SK-N-SH (cell line): ENCODE results near the gene MRPL55. TPM values are rescaled to one million over a fixed set of nuclear protein-coding genes. Genes with fewer than 3 reads are reported as not detected.

Experiments
- CTCF ChIA-PET: fragments of 300-600, 350-600 bp; formaldehyde crosslinking; extraction: SDS; loops from one replicate; lab custom pipeline; 2021; lab: Yijun Ruan, JAX
- POLR2A ChIA-PET: fragments of 350-600 bp; sonication (Branson Sonifier 250); formaldehyde crosslinking; extraction: SDS; loops from one replicate; lab custom pipeline; 2020; ENCODE audit warnings: antibody characterized with exemption, inconsistent platforms; lab: Yijun Ruan, JAX
- DNase-seq: peaks from one replicate; pipeline ENCODE4 v3.0.0; 2012
- H2AFZ ChIP-seq: fragments of 200-600 bp; sonication (generic); 2 replicates; pipeline ENCODE4 v1.8.1; 2016; ENCODE audit warnings: antibody characterized with exemption, mild to moderate bottlenecking, low read depth
- H3F3A ChIP-seq: fragments of 200-600 bp; sonication (generic); replicated peaks from 2 replicates; pipeline ENCODE3; 2016; ENCODE audit warnings: antibody characterized with exemption, mild to moderate bottlenecking; ENCODE audit not compliant: insufficient read depth
- H3K27ac ChIP-seq, 2 experiments: fragments of 200-500 bp in 1 of 2; fragments of 200-600 bp in 1 of 2; sonication (Bioruptor generic) in 1 of 2; sonication (generic), shearing (Covaris generic) in 1 of 2; 2 replicates each; pipeline versions ENCODE4 v1.5.1 to v1.6.1; 2014 to 2016; ENCODE audit warnings: low read depth in 2 of 2, inconsistent platforms in 1 of 2, low read length in 1 of 2, mild to moderate bottlenecking in 1 of 2, mixed read lengths in 1 of 2
- H3K27me3 ChIP-seq: fragments of 200-600 bp; sonication (generic), shearing (Covaris generic); 2 replicates; pipeline ENCODE4 v1.6.1; 2016; ENCODE audit warnings: mixed run types; ENCODE audit not compliant: insufficient read depth
- H3K36me3 ChIP-seq, 2 experiments: fragments of 200-500 bp in 1 of 2; fragments of 200-600 bp in 1 of 2; sonication (Bioruptor generic) in 1 of 2; sonication (generic) in 1 of 2; replicated peaks in 1 of 2; 2 replicates each; pipeline versions ENCODE3 to v1.5.1; 2014 to 2016; ENCODE audit warnings: low read length in 1 of 2, mild to moderate bottlenecking in 1 of 2; ENCODE audit not compliant: insufficient read depth in 2 of 2, control insufficient read depth in 1 of 2
- H3K4me1 ChIP-seq, 2 experiments: fragments of 200-500 bp in 1 of 2; fragments of 200-600 bp in 1 of 2; sonication (Bioruptor generic) in 1 of 2; sonication (generic), shearing (Covaris generic) in 1 of 2; 2 replicates each; pipeline versions ENCODE4 v1.5.1 to v1.6.1; 2014 to 2016; ENCODE audit warnings: low read depth in 1 of 2, low read length in 1 of 2, mixed run types in 1 of 2; ENCODE audit not compliant: insufficient read depth in 2 of 2, control insufficient read depth in 1 of 2
- H3K4me2 ChIP-seq: fragments of 200-600 bp; sonication (generic), shearing (Covaris generic); 2 replicates; pipeline ENCODE4 v1.6.1; 2017; ENCODE audit warnings: mixed run types
- H3K4me3 ChIP-seq, 2 experiments: fragments of 200-500 bp in 1 of 2; fragments of 200-600 bp in 1 of 2; sonication (Bioruptor generic) in 1 of 2; sonication (generic), shearing (Covaris generic) in 1 of 2; 2 replicates each; pipeline versions ENCODE4 v1.5.1 to v1.8.1; 2014 to 2016; ENCODE audit warnings: low read depth in 2 of 2, inconsistent platforms in 1 of 2, low read length in 1 of 2, mild to moderate bottlenecking in 1 of 2, mixed read lengths in 1 of 2, moderate library complexity in 1 of 2
- H3K79me2 ChIP-seq: fragments of 200-600 bp; sonication (generic); 2 replicates; pipeline ENCODE4 v1.8.1; 2017; ENCODE audit warnings: mild to moderate bottlenecking; ENCODE audit not compliant: insufficient read depth
- H3K9ac ChIP-seq: fragments of 200-600 bp; sonication (generic); 2 replicates; pipeline ENCODE4 v1.6.1; 2017; ENCODE audit warnings: mixed run types
- H3K9me2 ChIP-seq: fragments of 200-600 bp; sonication (generic); 2 replicates; pipeline ENCODE4 v1.6.1; 2017; ENCODE audit warnings: mixed run types
- H3K9me3 ChIP-seq: fragments of 200-600 bp; sonication (generic); 2 replicates; pipeline ENCODE4 v1.6.1; 2017; ENCODE audit warnings: mixed run types, mild to moderate bottlenecking, moderate library complexity
- H4K20me1 ChIP-seq: fragments of 200-600 bp; sonication (generic); 2 replicates; pipeline ENCODE4 v1.6.1; 2017; ENCODE audit warnings: mild to moderate bottlenecking, mixed run types; ENCODE audit not compliant: insufficient read depth
- CHD2 ChIP-seq: fragments of 150-350 bp; IDR thresholded peaks from 2 replicates; pipeline ENCODE4 v1.6.1; 2018; ENCODE audit warnings: low read length; ENCODE audit not compliant: partially characterized antibody
- FOSL2 ChIP-seq: IDR thresholded peaks from 2 replicates; pipeline ENCODE4 v1.4.0; 2012; ENCODE audit warnings: low read depth, mild to moderate bottlenecking, moderate library complexity, borderline replicate concordance
- FOXJ3 ChIP-seq: sonication (generic); formaldehyde crosslinking; IDR thresholded peaks from 2 replicates; pipeline ENCODE4 v1.5.1; 2020; ENCODE audit warnings: mild to moderate bottlenecking, missing genetic modification reagents
- GABPA ChIP-seq: IDR thresholded peaks from 2 replicates; pipeline ENCODE4 v1.4.0; 2012; ENCODE audit warnings: low read depth, mild to moderate bottlenecking
- GATA2 ChIP-seq: sonication (generic); formaldehyde crosslinking; IDR thresholded peaks from 2 replicates; pipeline ENCODE4 v1.5.0; 2020; ENCODE audit warnings: mild to moderate bottlenecking, missing genetic modification reagents
- JUND ChIP-seq: IDR thresholded peaks from 2 replicates; pipeline ENCODE4 v1.4.0; 2012
- MEF2A ChIP-seq: IDR thresholded peaks from 2 replicates; pipeline ENCODE4 v1.4.0; 2012; ENCODE audit warnings: low read depth, borderline replicate concordance
- MXI1 ChIP-seq: IDR thresholded peaks from 2 replicates; pipeline ENCODE4 v1.6.1; 2012; ENCODE audit warnings: mild to moderate bottlenecking, low read depth, low read length, improper control_type of control experiment
- PBX3 ChIP-seq: IDR thresholded peaks from 2 replicates; pipeline ENCODE4; 2012
- POLR2AphosphoS5 ChIP-seq: IDR thresholded peaks from 2 replicates; pipeline ENCODE4 v1.6.1; 2012; ENCODE audit warnings: low read depth, low read length
- RAD21 ChIP-seq: IDR thresholded peaks from 2 replicates; pipeline ENCODE4 v1.6.1; 2012; ENCODE audit warnings: mild to moderate bottlenecking, low read length
- RCOR1 ChIP-seq: fragments of 150-350 bp; IDR thresholded peaks from 2 replicates; pipeline ENCODE4 v1.6.1; 2017; ENCODE audit warnings: antibody characterized with exemption, low read length
- REST ChIP-seq: IDR thresholded peaks from 2 replicates; pipeline ENCODE4 v1.6.1; 2012; ENCODE audit warnings: mild to moderate bottlenecking, low read depth, low read length, moderate library complexity
- RFX5 ChIP-seq: IDR thresholded peaks from 2 replicates; pipeline ENCODE4 v1.6.1; 2012; ENCODE audit warnings: mild to moderate bottlenecking, improper control_type of control experiment, low read length
- RXRA ChIP-seq: IDR thresholded peaks from 2 replicates; pipeline ENCODE4 v1.4.0; 2012; ENCODE audit warnings: low read depth, mild to moderate bottlenecking, borderline replicate concordance
- SIN3A ChIP-seq: IDR thresholded peaks from 2 replicates; pipeline ENCODE4 v1.6.1; 2012; ENCODE audit warnings: low read depth, mild to moderate bottlenecking, low read length, moderate library complexity, borderline replicate concordance
- TAF1 ChIP-seq: IDR thresholded peaks from 2 replicates; pipeline ENCODE4 v1.6.1; 2012; ENCODE audit warnings: low read depth, mild to moderate bottlenecking, low read length, moderate library complexity, borderline replicate concordance
- USF1 ChIP-seq: IDR thresholded peaks from 2 replicates; pipeline ENCODE4 v1.4.0; 2012; ENCODE audit warnings: low read depth, borderline replicate concordance
- USF2 ChIP-seq: fragments of 150-350 bp; IDR thresholded peaks from 2 replicates; pipeline ENCODE4 v1.6.1; 2017; ENCODE audit warnings: antibody characterized with exemption, low read length, low read depth, borderline replicate concordance
- WGBS: methylation state at CpG from one replicate; pipeline ENCODE4 v1.1.6; 2017; ENCODE audit warnings: low lambda C conversion rate; 5-methylcytosine and 5-hydroxymethylcytosine counted together
- polyA plus RNA-seq, 3 experiments: library from polyadenylated mRNA; depleted of rRNA; stranded (reverse); fragments of >200 nt; gene quantifications; 2 replicates each; pipeline ENCODE4 v1.2.3, GENCODE V29; 2012

The MRPL55 gene
- polyA plus RNA-seq, 1 of the 3 experiments (the other 2 are of a cell fraction), result 75.3 TPM

GRCh38 chr1:228109073-228109961 is at the start of gene MRPL55 (continued):
- TF ChIP-seq FOXJ3 (CRISPR knock-in tag), result 0 out of 2 replicates have a peak, but pooled peaks have one; percentile 31

- Histone ChIP-seq H3K79me2 (no peaks in the 10 kb centered on the region), H3K9ac (no peak overlapping the region), H3K9me3 (no peaks in the 10 kb centered on the region), H3K27ac (no peak overlapping the region), H2AFZ (no peak overlapping the region), H3K4me1 (peaks cover 0 to 12% of the 10 kb centered on the region in 2 experiments; a peak in 1 of 4 replicates), H3K4me2 (no peak overlapping the region), H3K36me3 (no peaks in the 10 kb centered on the region), H3K4me3 (no peak overlapping the region), H3K27me3 (no peaks in the 10 kb centered on the region), H3K9me2 (no peaks in the 10 kb centered on the region), H4K20me1 (no peaks in the 10 kb centered on the region), H3F3A (no peaks in the 10 kb centered on the region)
- ChIA-PET POLR2A (no interaction called here), CTCF (no interaction called here)
- WGBS, result 86% methylated on average over 57 of the region's 98 CpGs
- DNase-seq, result no peak
- TF ChIP-seq FOSL2 (no peak), MEF2A (no peak), MXI1 (no peak), REST (no peak), RFX5 (no peak), TAF1 (no peak), RXRA (no peak), USF2 (no peak), GATA2 (CRISPR knock-in tag) (no peak), POLR2AphosphoS5 (no peak), RAD21 (no peak), CHD2 (no peak), FOXJ3 (CRISPR knock-in tag) (no peak), USF1 (no peak), PBX3 (no peak), JUND (no peak), GABPA (no peak), RCOR1 (no peak), SIN3A (no peak)
Measured at GRCh38 chr1:228158151-228159007, 49.3 kb upstream of the MRPL55 start.
